Fibroblast of lung (primary cell): ENCODE measurements around the gene CEP295NL. TPM values are rescaled to one million over a fixed set of nuclear protein-coding genes. Genes with fewer than 3 reads are reported as not detected.

Source experiments
- DNase-seq, 2 donors: peaks; one replicate each; pipeline versions ENCODE4 v3.0.0 to v3.0.0-alpha.2; 2010; ENCODE audit warnings: low read depth in 2 of 2
- H2AFZ ChIP-seq: 2 replicates; pipeline ENCODE4 v1.5.1; 2012; ENCODE audit warnings: low read length, control low read depth, inconsistent platforms
- H3K27ac ChIP-seq: 2 replicates; pipeline ENCODE4 v1.5.1; 2011; ENCODE audit warnings: low read length, control low read depth; ENCODE audit not compliant: insufficient read depth
- H3K27me3 ChIP-seq: 2 replicates; pipeline ENCODE4 v1.5.1; 2011; ENCODE audit warnings: mild to moderate bottlenecking, low read length; ENCODE audit not compliant: control insufficient read depth, insufficient read depth
- H3K36me3 ChIP-seq: 2 replicates; pipeline ENCODE4 v1.5.1; 2011; ENCODE audit warnings: low read length; ENCODE audit not compliant: control insufficient read depth, insufficient read depth
- H3K4me1 ChIP-seq: 2 replicates; pipeline ENCODE4 v1.5.1; 2011; ENCODE audit warnings: low read length; ENCODE audit not compliant: control insufficient read depth, insufficient read depth; ENCODE audit errors: extremely low read depth
- H3K4me2 ChIP-seq: 2 replicates; pipeline ENCODE4 v1.5.1; 2011; ENCODE audit warnings: low read length, control low read depth; ENCODE audit not compliant: insufficient read depth; ENCODE audit errors: extremely low read depth
- H3K4me3 ChIP-seq, 4 experiments: fragments of 200-600 bp in 1 of 4; sonication (generic) in 1 of 4; replicated peaks in 1 of 4; 2 replicates each; pipeline ENCODE4 v1.5.1; 2011 to 2016; ENCODE audit warnings: low read length in 4 of 4, low read depth in 3 of 4, mild to moderate bottlenecking in 3 of 4, control low read depth in 2 of 4, inconsistent platforms in 1 of 4, mixed read lengths in 1 of 4; ENCODE audit not compliant: insufficient read depth in 1 of 4; ENCODE audit errors: control extremely low read depth in 1 of 4
- H3K79me2 ChIP-seq: 2 replicates; pipeline ENCODE4 v1.5.1; 2012; ENCODE audit warnings: mild to moderate bottlenecking, low read length, inconsistent platforms; ENCODE audit not compliant: control insufficient read depth, insufficient read depth
- H3K9ac ChIP-seq: 2 replicates; pipeline ENCODE4 v1.5.1; 2011; ENCODE audit warnings: mild to moderate bottlenecking, low read length, control low read depth; ENCODE audit not compliant: insufficient read depth
- H3K9me3 ChIP-seq: 2 replicates; pipeline ENCODE4 v1.5.1; 2012; ENCODE audit warnings: low read depth, low read length; ENCODE audit not compliant: control insufficient read depth, insufficient read depth
- H4K20me1 ChIP-seq: 2 replicates; pipeline ENCODE4 v1.5.1; 2011; ENCODE audit warnings: low read length; ENCODE audit not compliant: control insufficient read depth, insufficient read depth; ENCODE audit errors: extremely low read depth
- CTCF ChIP-seq, 2 donors: IDR thresholded peaks in 1 of 2; conservative IDR thresholded peaks in 1 of 2; 1 replicate in 1 of 2; 2 replicates in 1 of 2; pipeline ENCODE4 v1.5.1; 2011 to 2012; ENCODE audit warnings: low read length in 2 of 2, control low read depth in 1 of 2, inconsistent platforms in 1 of 2, low read depth in 1 of 2, mild to moderate bottlenecking in 1 of 2
- EZH2 ChIP-seq: IDR thresholded peaks from 2 replicates; pipeline ENCODE4 v1.5.1; 2012; ENCODE audit warnings: low read length, control low read depth, mild to moderate bottlenecking; ENCODE audit errors: missing control alignments
- polyA plus RNA-seq, 2 donors: library from polyadenylated mRNA; depleted of rRNA in 1 of 2; stranded (reverse) in 1 of 2; unstranded in 1 of 2; fragments of >200 nt; gene quantifications; 2 replicates each; pipeline ENCODE4 v1.2.1, GENCODE V29; 2011 to 2012; ENCODE audit warnings: missing spikeins in 1 of 2
- total RNA-seq: library from RNA; depleted of rRNA; stranded (reverse); fragments of >200 nt; gene quantifications from 2 replicates; pipeline ENCODE4 v1.2.1, GENCODE V29; 2014

Gene CEP295NL
- total and polyA plus RNA-seq, 2 donors (not counting 1 experiment from before 2014, with no cell fraction given) = 0.10 to 2.8 TPM

GRCh38 chr17:78885956-78886355, 17.0 kb downstream of the CEP295NL start:
- H3K4me1 ChIP-seq = peaks cover 45% of the 10 kb centered on the region

GRCh38 chr17:78884876-78885667, 17.9 kb downstream of the CEP295NL start:
- no peak overlapping the region for H3K4me3 ChIP-seq
- H3K9ac ChIP-seq = no peak overlapping the region
- H4K20me1 ChIP-seq = no peaks in the 10 kb centered on the region
- H3K79me2 ChIP-seq = peaks cover 82% of the 10 kb centered on the region
- no peaks in the 10 kb centered on the region for H3K27me3 ChIP-seq
- peaks cover 8% of the 10 kb centered on the region for H3K36me3 ChIP-seq
- H3K27ac ChIP-seq = peak overlapping the region; percentile 99
- H3K4me1 ChIP-seq = peaks cover 50% of the 10 kb centered on the region
- DNase-seq = no peak
- H3K4me2 ChIP-seq = peak overlapping the region; percentile 96
- TF ChIP-seq EZH2 (no peak), CTCF (conservative IDR thresholded peaks at IDR 0.05 in 1 of 2, IDR thresholded peaks at IDR 0.05 in 1 of 2; ENCODE audit: low read depth in 1 of 2, low read length in 2 of 2) (no peak)
- H3K9me3 ChIP-seq = no peaks in the 10 kb centered on the region
- no peak overlapping the region for H2AFZ ChIP-seq

More at GRCh38 chr17:78885956-78886355, 17.0 kb downstream of the CEP295NL start:
- peaks cover 13% of the 10 kb centered on the region for H3K36me3 ChIP-seq
- H3K27me3 ChIP-seq = no peaks in the 10 kb centered on the region
- H3K79me2 ChIP-seq = peaks cover 83% of the 10 kb centered on the region
- peak overlapping the region; percentile 22 for H3K27ac ChIP-seq
- no peak overlapping the region for H2AFZ ChIP-seq
- H3K9me3 ChIP-seq = no peaks in the 10 kb centered on the region
- H4K20me1 ChIP-seq = no peaks in the 10 kb centered on the region
- H3K4me2 ChIP-seq = no peak overlapping the region
- TF ChIP-seq EZH2 (no peak), CTCF (conservative IDR thresholded peaks at IDR 0.05 in 1 of 2, IDR thresholded peaks at IDR 0.05 in 1 of 2; ENCODE audit: low read depth in 1 of 2, low read length in 2 of 2) (no peak)
- no peak overlapping the region for H3K4me3 ChIP-seq
- no peak for DNase-seq
- no peak overlapping the region for H3K9ac ChIP-seq

- DNase-seq = no peak
- H3K9ac ChIP-seq = peak overlapping the region; percentile 87
- no peaks in the 10 kb centered on the region for H3K27me3 ChIP-seq
- H3K27ac ChIP-seq = peak overlapping the region; percentile 99
- H3K4me2 ChIP-seq = peak overlapping the region; percentile 96
- no peaks in the 10 kb centered on the region for H4K20me1 ChIP-seq
- peaks cover 7% of the 10 kb centered on the region for H3K36me3 ChIP-seq
- peaks cover 79% of the 10 kb centered on the region for H3K79me2 ChIP-seq
- H3K4me3 ChIP-seq = peak overlapping the region in 3 of 4 experiments; percentile 28 to 52 (median 43)
- no peaks in the 10 kb centered on the region for H3K9me3 ChIP-seq
- no peak overlapping the region for H2AFZ ChIP-seq
- TF ChIP-seq CTCF (conservative IDR thresholded peaks at IDR 0.05 in 1 of 2, IDR thresholded peaks at IDR 0.05 in 1 of 2; ENCODE audit: low read depth in 1 of 2, low read length in 2 of 2) = no peak
- no peak for TF ChIP-seq EZH2
- H3K4me1 ChIP-seq = peaks cover 51% of the 10 kb centered on the region
Observed at GRCh38 chr17:78884148-78884825, 18.7 kb downstream of the CEP295NL start.
